Hepatocyte (in vitro differentiated cells): ENCODE measurements around the gene NPEPL1. TPM values are rescaled to one million over a fixed set of nuclear protein-coding genes. Genes with fewer than 3 reads are reported as not detected.

Source experiments
- DNase-seq: peaks from one replicate; pipeline ENCODE4 v3.0.0-alpha.2; 2016; ENCODE audit warnings: low spot score
- H2AFZ ChIP-seq: fragments of 200-600 bp; sonication (generic); 2 replicates; pipeline ENCODE4 v1.6.0; 2016; ENCODE audit warnings: antibody characterized with exemption, mild to moderate bottlenecking
- H3K27ac ChIP-seq: fragments of 200-600 bp; sonication (generic); 2 replicates; pipeline ENCODE4 v1.5.1; 2016; ENCODE audit warnings: mild to moderate bottlenecking
- H3K27me3 ChIP-seq: fragments of 200-600 bp; sonication (generic); 2 replicates; pipeline ENCODE4 v1.6.1; 2016
- H3K36me3 ChIP-seq: fragments of 200-600 bp; sonication (generic); replicated peaks from 2 replicates; pipeline ENCODE4 v1.5.1; 2016; ENCODE audit warnings: low read depth; ENCODE audit not compliant: insufficient read depth
- H3K4me1 ChIP-seq: fragments of 200-600 bp; sonication (generic); 2 replicates; pipeline ENCODE4 v1.5.1; 2016; ENCODE audit warnings: mild to moderate bottlenecking, moderate library complexity; ENCODE audit not compliant: insufficient read depth
- H3K4me2 ChIP-seq: fragments of 200-600 bp; sonication (generic); 2 replicates; pipeline ENCODE4 v1.6.0; 2016
- H3K4me3 ChIP-seq: fragments of 200-600 bp; sonication (generic); 2 replicates; pipeline ENCODE4 v1.5.1; 2016; ENCODE audit warnings: mild to moderate bottlenecking
- H3K79me2 ChIP-seq: fragments of 200-600 bp; sonication (generic); 2 replicates; pipeline ENCODE4 v1.6.0; 2017; ENCODE audit warnings: mild to moderate bottlenecking
- H3K9me2 ChIP-seq: fragments of 200-600 bp; sonication (generic); replicated peaks from 2 replicates; pipeline ENCODE4 v1.6.0; 2017; ENCODE audit warnings: mild to moderate bottlenecking; ENCODE audit not compliant: insufficient read depth
- H3K9me3 ChIP-seq: fragments of 200-600 bp; sonication (generic); 2 replicates; pipeline ENCODE4 v1.5.1; 2016; ENCODE audit warnings: low read depth, mild to moderate bottlenecking
- H4K20me1 ChIP-seq: fragments of 200-600 bp; sonication (generic); 2 replicates; pipeline ENCODE4 v1.6.0; 2016; ENCODE audit warnings: mild to moderate bottlenecking; ENCODE audit not compliant: insufficient read depth, poor library complexity, severe bottlenecking
- EZH2 ChIP-seq: fragments of 200-600 bp; sonication (generic); IDR thresholded peaks from 2 replicates; pipeline ENCODE4 v1.6.1; 2016; ENCODE audit warnings: antibody characterized with exemption, mild to moderate bottlenecking, borderline replicate concordance
- EZH2phosphoT487 ChIP-seq: fragments of 200-600 bp; sonication (generic); IDR thresholded peaks from one replicate; pipeline ENCODE4 v1.6.1; 2018; ENCODE audit warnings: antibody characterized with exemption, mild to moderate bottlenecking, low read depth, moderate library complexity; ENCODE audit not compliant: unreplicated experiment, severe bottlenecking
- WGBS: methylation state at CpG from one replicate; pipeline ENCODE4 v1.1.6; 2016; ENCODE audit warnings: low lambda C conversion rate; ENCODE audit errors: missing lambda C conversion rate; 5-methylcytosine and 5-hydroxymethylcytosine counted together
- polyA plus RNA-seq: library from polyadenylated mRNA; unstranded; fragments of >200 nt; fragmentation: Nextera tagmentation; extraction: Ambion mirVana; gene quantifications from 2 replicates; pipeline ENCODE4 v1.2.1, GENCODE V29; 2016
- total RNA-seq: library from RNA; depleted of rRNA; stranded (reverse); fragments of >200 nt; gene quantifications from 2 replicates; pipeline ENCODE4 v1.2.3, GENCODE V29; 2014
- TF ChIP-seq, protein P1 (sequence below): fragments of 200-600 bp; sonication (generic); IDR thresholded peaks from 2 replicates; pipeline ENCODE4 v1.5.1; 2016; ENCODE audit warnings: antibody characterized with exemption, mild to moderate bottlenecking; ENCODE audit not compliant: poor library complexity

NPEPL1 gene
- total and polyA plus RNA-seq, 2 experiments from 2014 or later = 15.2 to 42.3 TPM

DNA sequence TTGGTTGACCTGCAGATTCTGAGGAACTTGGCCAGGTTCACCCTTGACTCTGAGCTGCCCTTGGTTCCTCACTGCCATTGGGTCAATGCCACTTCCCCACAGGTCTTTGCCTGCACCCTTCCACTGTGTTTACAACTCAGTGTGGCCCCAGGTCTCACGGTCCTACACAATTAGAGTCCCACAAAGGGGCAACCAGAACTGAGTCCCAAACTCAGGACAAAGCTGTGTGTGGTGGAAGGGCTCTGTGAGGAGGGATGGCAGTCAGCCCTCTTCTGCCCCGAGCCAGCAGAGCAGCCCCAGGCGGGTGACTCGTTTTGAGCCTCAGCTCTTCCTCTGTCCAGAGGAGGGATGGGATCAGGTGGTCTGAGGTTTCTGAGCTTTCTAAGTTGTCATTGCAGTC is 69.5 kb downstream of the NPEPL1 start:
- no peak overlapping the region for H3K4me3 ChIP-seq

DNA sequence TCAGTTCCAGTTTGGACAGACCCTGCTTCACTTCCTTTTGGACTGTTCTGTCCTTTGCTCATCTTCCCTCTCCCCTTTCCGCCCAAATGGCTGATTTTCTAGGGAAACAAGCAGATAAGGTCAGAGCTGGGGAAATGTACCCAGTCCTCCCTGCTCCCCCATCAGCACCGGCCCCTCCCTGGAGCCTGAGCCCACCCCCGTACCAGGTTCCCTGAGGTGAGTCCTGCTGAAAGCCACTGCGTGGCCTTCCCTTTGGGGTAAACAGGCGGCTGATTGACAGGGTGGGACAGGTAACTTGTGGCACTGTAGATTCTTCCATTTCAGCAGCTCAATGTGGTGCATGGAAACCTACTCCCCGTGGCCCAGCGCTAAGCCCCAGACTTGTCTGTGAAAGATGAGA is 70.5 kb downstream of the NPEPL1 start:
- Histone ChIP-seq H3K9me3 (no peaks in the 10 kb centered on the region), H3K9me2 (no peaks in the 10 kb centered on the region), H3K4me1 (no peaks in the 10 kb centered on the region), H4K20me1 (no peaks in the 10 kb centered on the region), H3K27ac (no peak overlapping the region), H3K36me3 (no peaks in the 10 kb centered on the region), H3K4me2 (no peak overlapping the region), H3K27me3 (peaks cover 5% of the 10 kb centered on the region), H3K79me2 (no peaks in the 10 kb centered on the region), H2AFZ (no peak overlapping the region), H3K4me3 (no peak overlapping the region)
- 96% methylated on average over 7 of the region's 7 CpGs for WGBS
- DNase-seq = no peak
- TF ChIP-seq EZH2 (no peak), EZH2phosphoT487 (no peak)
- TF ChIP-seq, protein P1, sequence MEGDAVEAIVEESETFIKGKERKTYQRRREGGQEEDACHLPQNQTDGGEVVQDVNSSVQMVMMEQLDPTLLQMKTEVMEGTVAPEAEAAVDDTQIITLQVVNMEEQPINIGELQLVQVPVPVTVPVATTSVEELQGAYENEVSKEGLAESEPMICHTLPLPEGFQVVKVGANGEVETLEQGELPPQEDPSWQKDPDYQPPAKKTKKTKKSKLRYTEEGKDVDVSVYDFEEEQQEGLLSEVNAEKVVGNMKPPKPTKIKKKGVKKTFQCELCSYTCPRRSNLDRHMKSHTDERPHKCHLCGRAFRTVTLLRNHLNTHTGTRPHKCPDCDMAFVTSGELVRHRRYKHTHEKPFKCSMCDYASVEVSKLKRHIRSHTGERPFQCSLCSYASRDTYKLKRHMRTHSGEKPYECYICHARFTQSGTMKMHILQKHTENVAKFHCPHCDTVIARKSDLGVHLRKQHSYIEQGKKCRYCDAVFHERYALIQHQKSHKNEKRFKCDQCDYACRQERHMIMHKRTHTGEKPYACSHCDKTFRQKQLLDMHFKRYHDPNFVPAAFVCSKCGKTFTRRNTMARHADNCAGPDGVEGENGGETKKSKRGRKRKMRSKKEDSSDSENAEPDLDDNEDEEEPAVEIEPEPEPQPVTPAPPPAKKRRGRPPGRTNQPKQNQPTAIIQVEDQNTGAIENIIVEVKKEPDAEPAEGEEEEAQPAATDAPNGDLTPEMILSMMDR = no peak

More for the DNA sequence above, 69.5 kb downstream of the NPEPL1 start:
- no peak for DNase-seq
- TF ChIP-seq EZH2phosphoT487 (no peak), EZH2 (no peak)
- TF ChIP-seq, protein P1 = no peak
- Histone ChIP-seq H3K36me3 (no peaks in the 10 kb centered on the region), H3K27me3 (peaks cover 5% of the 10 kb centered on the region), H3K4me2 (no peak overlapping the region), H3K9me2 (no peaks in the 10 kb centered on the region), H3K27ac (no peak overlapping the region), H4K20me1 (no peaks in the 10 kb centered on the region), H3K4me1 (no peaks in the 10 kb centered on the region), H2AFZ (no peak overlapping the region), H3K79me2 (no peaks in the 10 kb centered on the region), H3K9me3 (no peaks in the 10 kb centered on the region)
- WGBS = 81% methylated on average over 4 of the region's 4 CpGs

Other genes starting within 250 kb of the NPEPL1 start
- gene APCDD1L, start 177.4 kb upstream of the NPEPL1 start, total RNA-seq = 0.23 TPM in 1 of 2 replicates, not detected in the other
- gene APCDD1L, start 177.4 kb upstream of the NPEPL1 start, polyA plus RNA-seq = 0.07 TPM in 1 of 2 replicates, not detected in the other
- 23.2 and 28.5 TPM in 2 replicates for gene STX16, start 41.5 kb upstream of the NPEPL1 start, total RNA-seq
- 39.9 and 41.8 TPM in 2 replicates for gene STX16, start 41.5 kb upstream of the NPEPL1 start, polyA plus RNA-seq
- 0.16 TPM in 1 of 2 replicates, not detected in the other for gene GNAS-AS1, start 158.1 kb downstream of the NPEPL1 start, total RNA-seq
- 0.97 and 0.98 TPM in 2 replicates for gene GNAS-AS1, start 158.1 kb downstream of the NPEPL1 start, polyA plus RNA-seq
- gene GNAS, start 159.9 kb downstream of the NPEPL1 start, total RNA-seq = 841 and 897 TPM in 2 replicates
- 1,649 and 1,702 TPM in 2 replicates for gene GNAS, start 159.9 kb downstream of the NPEPL1 start, polyA plus RNA-seq